Measurements from ENCODE around the gene LRRC23.
A peak's percentile ranks its signal among the peaks of the same experiment; 100 is the strongest.

The LRRC23 gene

DNA sequence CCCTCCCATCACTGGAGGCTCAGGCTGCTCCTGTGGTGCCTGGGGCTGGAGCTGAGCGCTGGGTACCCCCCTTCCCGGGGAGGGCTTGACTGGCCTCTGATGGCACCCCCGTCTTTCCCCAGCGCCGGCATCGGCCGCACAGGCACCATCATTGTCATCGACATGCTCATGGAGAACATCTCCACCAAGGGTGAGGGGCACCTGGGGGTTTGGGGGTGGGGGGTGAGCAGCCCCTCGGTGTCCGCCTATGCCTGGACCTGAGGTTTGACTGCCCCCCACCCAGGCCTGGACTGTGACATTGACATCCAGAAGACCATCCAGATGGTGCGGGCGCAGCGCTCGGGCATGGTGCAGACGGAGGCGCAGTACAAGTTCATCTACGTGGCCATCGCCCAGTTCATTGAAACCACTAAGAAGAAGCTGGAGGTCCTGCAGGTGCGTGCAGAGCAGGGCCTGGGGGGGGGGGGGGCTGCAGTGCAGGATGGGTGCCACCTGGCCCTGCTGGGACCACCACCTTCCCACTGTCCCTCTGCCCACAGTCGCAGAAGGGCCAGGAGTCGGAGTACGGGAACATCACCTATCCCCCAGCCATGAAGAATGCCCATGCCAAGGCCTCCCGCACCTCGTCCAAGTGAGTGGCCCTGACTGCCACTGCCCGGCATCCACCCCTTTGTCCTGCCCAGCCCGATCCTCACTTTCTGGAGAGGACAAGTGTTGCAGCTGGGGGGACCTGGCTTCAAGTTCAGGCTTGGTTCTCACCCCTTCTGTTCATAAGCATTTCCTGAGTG is 55.4 kb downstream of the LRRC23 start:
- TF ChIP-seq, protein P1, sequence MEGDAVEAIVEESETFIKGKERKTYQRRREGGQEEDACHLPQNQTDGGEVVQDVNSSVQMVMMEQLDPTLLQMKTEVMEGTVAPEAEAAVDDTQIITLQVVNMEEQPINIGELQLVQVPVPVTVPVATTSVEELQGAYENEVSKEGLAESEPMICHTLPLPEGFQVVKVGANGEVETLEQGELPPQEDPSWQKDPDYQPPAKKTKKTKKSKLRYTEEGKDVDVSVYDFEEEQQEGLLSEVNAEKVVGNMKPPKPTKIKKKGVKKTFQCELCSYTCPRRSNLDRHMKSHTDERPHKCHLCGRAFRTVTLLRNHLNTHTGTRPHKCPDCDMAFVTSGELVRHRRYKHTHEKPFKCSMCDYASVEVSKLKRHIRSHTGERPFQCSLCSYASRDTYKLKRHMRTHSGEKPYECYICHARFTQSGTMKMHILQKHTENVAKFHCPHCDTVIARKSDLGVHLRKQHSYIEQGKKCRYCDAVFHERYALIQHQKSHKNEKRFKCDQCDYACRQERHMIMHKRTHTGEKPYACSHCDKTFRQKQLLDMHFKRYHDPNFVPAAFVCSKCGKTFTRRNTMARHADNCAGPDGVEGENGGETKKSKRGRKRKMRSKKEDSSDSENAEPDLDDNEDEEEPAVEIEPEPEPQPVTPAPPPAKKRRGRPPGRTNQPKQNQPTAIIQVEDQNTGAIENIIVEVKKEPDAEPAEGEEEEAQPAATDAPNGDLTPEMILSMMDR (IDR thresholded peaks at IDR 0.05; ENCODE audit: borderline replicate concordance, insufficient read depth, low read depth, low read length): no peak
- peak overlapping the region; percentile 50 for H3K4me3 ChIP-seq (ENCODE audit: low read depth, low read length)

DNA sequence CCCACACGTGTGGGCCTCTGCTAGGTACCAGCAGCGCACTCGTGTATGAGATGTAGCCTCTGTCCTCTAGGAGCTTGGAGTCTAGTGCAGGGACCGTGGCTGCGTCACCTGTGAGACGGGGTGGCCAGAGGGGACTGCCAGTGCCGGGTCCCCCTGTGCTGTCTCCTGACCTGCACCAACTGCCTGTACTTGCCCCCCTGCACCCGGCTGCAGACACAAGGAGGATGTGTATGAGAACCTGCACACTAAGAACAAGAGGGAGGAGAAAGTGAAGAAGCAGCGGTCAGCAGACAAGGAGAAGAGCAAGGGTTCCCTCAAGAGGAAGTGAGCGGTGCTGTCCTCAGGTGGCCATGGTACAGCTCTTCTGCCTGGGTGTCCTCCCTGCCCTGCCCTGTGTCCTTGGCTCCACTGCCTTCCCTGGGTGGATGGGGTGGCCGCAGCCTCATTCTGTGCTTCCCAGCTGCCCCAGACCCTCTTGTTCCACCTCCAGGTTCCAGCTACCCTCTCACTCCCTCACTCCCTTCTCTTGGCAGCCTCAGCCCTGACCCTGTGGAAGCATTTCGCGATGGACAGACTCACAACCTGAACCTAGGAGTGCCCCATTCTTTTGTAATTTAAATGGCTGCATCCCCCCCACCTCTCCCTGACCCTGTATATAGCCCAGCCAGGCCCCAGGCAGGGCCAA is 56.1 kb downstream of the LRRC23 start:
- H3K4me3 ChIP-seq (ENCODE audit: low read depth, low read length): peak overlapping the region; percentile 23
- TF ChIP-seq, protein P1 (IDR thresholded peaks at IDR 0.05; ENCODE audit: borderline replicate concordance, insufficient read depth, low read depth, low read length): peak; percentile 45

DNA sequence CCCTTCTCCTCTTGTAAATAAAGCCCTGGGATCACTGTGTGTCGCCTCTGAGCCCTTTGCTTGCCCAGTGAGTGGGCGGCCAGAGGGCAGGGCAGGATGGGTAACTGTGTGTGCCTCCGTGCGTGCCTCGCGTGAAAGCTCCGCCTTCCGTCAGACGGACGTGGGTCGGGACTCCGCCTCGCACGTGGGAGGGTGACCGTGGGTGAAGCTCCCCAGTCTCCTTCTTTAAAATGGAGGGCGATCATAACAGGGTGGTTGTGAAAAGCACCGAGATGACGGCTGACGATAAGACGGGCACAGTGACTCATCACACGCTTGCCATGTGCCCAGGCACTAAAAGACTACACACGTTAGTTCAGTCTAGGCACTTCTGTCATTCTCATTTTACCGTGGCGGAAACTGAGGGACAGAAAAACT is 56.7 kb downstream of the LRRC23 start:
- TF ChIP-seq, protein P1 (IDR thresholded peaks at IDR 0.05; ENCODE audit: borderline replicate concordance, insufficient read depth, low read depth, low read length): no peak
- peak overlapping the region; percentile 23 for H3K4me3 ChIP-seq (ENCODE audit: low read depth, low read length)

DNA sequence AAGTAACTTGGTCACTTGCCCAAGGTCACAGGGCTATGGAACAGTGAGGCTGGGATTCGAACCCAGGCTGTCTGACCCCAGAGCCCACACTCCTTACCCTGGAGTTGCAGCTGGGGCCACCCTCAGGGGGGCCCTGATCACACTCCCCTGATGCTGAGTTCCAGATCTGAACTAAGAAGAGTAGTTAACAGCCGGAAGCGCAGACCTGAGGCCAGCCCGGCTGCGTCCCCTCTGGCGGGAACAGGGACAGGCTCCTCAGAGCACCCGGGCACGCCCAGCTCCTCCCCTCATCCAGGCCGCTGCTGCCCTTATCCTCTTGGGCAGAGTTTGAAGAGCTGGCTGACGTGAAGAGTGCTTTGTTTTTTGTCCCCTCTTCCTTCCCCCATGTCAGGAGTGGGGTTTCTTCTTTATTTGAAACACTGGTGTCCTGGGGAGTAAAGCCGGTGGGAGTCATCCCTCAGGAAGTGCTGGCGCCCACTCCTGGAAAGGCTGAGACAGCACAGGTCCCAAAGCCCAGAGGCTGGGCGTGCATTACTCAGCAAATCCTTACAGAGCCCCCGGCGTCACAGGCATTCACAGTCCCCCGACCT is 57.2 kb downstream of the LRRC23 start:
- peak overlapping the region; percentile 23 for H3K4me3 ChIP-seq (ENCODE audit: low read depth, low read length)
- TF ChIP-seq, protein P1 (IDR thresholded peaks at IDR 0.05; ENCODE audit: borderline replicate concordance, insufficient read depth, low read depth, low read length): peak; percentile 26; the same call in 1 of the 2 replicates

DNA sequence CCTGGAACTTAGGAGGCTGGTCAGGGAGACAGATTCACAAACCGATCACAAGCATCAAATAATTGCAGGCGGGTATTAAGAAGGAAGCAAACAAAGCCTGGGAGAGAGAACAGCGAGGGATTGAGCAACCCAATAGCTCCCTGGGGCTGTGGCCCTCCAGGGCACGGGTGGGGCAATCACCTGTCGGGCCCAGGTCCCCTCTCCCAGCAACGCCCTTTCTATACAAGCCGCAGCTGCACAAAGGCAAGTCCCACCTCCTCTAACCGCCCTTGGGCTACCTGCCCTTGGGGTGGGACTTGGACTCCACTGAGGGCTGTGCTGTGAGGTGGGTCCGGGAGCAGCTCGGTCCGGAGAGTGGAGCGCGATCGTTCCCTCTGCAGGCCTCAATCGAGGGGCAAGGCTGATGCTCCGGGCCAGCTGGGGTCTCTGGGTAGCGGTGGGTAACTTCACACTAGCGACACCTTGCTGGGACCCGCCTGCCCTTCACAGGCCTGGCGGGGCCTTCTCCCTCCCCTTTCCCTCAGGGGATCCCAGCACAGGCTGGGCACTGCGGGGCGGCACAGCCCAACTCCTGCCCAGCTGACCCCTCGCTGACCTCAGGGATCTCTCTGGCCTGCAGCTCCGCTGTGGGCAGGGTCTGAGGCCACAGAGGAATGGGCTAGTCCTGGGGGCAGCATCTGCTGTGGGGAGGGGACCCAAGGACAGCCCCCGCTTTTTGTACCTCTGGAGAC is 57.8 kb downstream of the LRRC23 start:
- TF ChIP-seq, protein P1 (IDR thresholded peaks at IDR 0.05; ENCODE audit: borderline replicate concordance, insufficient read depth, low read depth, low read length): no peak
- H3K4me3 ChIP-seq (ENCODE audit: low read depth, low read length): no peak overlapping the region

DNA sequence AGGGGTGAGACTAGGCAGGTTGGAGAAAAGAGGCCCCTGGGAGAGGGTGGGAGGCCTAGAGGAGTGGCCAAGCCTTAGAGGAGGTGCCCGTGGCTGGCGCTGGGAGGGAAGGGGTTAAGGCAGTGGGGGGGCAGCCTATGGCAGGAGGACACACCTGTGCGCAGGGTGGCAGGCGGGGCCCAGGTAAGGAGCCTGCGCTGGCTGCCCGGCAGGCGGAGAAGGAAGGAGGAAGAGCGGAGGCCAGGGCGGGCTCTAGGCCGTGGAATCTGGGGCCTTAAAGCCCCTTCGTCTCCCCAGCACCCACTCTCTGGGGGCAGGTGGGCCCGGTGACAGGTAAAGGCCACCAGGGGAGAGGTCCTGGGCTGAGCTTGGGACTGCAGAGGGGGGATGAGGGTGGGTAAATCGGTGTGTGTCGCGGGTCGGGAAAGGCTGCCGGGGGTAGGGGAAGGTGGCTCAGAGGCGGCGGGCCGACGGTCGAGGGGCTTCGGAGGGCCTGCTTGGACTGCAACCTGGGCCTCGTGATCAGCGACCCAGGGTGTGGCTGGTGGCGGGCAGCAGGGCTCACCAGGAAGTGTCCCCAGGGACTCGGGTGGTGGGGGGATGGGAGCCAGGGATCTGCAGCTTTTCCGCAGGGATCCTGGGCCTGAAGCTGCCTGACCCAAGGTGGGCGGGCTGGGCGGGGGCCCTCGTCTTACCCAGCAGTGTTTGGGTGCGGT is 58.6 kb downstream of the LRRC23 start:
- TF ChIP-seq, protein P1 (IDR thresholded peaks at IDR 0.05; ENCODE audit: borderline replicate concordance, insufficient read depth, low read depth, low read length): no peak
- no peak overlapping the region for H3K4me3 ChIP-seq (ENCODE audit: low read depth, low read length)
